CD4-positive, alpha-beta T cell treated with Interleukin-12 subunit alpha and Interleukin-12 subunit beta, for 1 hour (primary cell): ENCODE results near the gene CHSY1.

Source experiments
- DNase-seq: peaks from one replicate; pipeline ENCODE4 v3.0.0-alpha.2; 2020

Gene CHSY1

DNA sequence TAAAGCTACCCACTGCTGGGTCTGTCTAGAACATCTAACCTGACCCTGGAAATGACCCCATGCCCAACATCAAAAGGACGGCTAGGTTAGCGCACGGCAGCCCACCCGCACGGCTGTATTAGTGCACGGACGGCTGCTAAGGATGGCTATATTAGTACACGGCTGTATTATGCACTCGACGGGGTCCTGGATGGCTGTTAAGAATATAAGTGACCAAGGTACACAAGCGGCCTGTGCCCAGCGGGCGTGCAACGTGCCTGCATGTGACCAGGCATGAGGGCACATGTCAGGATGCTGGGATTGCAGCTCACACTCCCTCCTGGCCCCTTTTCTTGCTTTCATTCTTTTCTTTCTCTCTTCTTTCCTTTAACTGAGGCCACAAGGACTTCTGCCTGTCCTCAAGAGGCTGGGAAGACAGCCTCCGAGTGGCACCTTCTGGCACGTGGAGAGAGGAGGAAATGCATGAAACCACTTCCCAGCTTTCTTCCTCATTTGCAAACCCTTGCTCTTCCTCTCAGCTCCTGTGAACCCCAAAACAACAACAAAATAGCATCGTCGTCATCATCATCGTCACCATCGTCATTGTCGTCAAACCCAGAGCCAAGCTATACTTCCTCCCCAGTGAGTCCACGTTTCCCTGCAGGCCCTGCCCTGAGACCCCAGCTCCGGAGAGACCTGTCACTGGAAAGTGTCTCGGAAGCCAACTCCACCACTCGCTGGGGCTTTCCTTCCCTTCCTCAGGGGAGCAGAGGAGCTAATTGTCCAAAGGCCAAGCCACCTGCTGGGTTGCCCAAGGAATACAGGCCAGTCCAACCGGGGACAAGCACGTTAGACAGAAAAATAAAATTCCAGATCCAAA lies 101.8 kb downstream of the CHSY1 start:
- DNase-seq = no peak

DNA sequence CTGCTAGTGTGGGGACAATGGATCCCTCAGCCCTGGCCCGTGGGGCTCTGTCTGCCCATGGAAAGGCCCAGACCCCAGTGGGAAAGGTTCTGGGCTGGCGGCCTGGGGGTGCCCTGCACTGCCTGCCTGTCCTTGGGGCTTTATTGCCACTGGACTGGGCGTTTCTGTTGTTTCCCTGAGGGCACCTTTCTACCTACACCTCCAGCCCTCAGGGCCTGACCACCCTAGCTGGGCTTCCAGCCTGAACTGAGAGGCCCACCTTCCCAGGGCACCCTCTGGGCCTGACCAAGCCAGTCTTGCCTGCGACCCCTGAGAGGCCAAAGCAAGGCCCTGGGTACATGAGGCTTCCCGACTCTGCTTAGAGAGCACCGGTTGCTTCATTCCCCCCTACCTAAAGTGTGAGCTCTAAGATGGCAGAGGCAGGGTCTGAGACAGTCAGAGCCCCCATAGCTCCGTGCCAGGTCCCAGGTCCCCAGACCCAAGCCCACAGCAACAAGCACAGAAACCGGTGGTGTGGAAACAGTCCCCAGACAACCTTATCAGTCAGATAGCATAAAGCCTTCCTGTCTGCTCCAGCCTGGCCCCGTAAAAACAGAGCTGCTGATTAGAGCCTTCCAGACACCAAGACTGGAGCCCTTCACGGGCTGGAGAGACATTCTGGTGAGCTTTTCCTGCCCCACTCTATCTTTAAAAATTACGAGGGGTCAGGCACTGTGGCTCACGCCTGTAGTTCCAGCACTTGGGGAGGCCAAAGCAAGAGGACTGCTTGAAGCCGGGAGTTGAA lies 102.8 kb downstream of the CHSY1 start:
- no peak for DNase-seq

DNA sequence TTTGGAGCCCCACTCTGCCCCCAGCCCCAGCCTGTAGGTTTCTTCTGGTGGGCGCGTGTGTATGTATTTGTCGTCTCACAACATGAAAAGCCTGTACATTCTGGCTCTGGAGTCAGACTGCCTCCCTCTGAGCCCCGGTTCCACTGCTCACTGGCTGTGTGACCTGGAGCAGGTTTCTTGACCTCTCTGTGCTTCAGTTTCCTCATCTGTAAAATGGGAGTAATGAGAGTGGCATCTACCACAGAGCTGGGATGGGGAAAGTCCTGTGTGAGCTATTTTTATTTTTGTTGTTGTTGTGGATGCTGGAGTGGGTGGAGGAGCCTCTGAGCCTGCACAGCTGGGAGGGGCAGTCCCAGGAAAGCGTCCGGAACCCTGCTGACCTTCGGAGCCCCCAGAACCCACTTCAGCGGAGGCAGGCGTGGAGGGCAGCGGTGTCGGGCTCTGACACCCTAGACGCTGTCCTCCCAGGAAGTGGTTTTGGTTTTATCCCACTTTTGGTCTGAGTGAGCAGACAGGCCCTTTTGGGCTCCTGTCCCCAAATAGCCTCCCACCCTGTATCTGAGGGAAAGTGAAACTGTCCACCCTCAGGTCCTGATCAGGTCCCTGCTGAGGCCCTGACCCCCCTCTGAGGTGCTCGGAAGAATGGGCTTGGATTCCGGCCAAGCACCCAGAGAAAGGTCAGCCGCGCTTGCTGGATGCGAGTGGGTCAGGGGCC lies 103.5 kb downstream of the CHSY1 start:
- no peak for DNase-seq

DNA sequence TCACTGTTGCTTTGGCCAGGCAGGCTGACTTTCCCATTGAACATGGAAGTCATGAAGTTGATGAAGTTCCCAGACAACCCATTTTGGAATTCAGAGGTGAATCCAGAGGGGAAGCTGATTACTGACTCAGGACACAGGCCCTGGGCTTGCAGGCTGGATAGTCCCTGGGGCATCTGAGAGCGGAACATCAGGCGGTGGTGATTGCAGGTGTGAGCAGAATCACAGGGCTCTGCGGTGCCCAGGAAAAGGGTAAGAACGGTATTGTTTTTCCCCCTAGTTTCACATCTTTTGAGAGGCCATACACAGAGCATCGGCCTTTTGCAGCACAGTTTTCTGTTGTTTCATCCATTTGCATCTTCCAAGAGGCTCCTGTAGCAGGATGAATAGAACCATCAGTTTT lies 104.7 kb downstream of the CHSY1 start:
- DNase-seq = no peak

DNA sequence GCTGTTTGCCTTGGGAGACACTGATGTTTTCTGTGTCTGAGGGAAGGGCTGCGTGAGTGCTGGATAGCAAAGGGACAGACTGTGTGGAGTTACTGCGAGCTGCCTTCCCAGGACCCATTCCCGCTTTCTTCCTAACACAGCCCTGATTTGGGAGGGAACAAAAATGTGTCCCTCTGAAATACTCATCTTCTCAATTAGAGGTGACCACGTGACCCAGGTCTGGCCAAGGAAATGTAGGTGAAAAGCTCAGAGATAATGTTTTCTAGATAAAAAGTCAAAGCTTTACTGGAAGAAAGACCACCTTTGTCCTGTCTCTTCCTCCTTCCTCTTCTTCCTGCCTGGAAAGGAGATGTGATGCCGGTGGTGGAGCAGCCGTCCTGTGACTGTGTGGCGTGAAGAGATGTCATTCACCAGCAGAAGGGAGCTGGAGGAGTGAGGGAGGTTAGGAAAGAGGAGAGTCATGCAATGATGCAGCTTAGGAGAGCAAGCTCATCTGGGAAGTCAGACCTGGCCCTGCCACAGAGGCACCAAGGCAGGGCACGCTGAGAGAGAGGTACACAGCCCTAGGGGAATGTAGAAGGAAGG lies 105.6 kb downstream of the CHSY1 start:
- DNase-seq = no peak

DNA sequence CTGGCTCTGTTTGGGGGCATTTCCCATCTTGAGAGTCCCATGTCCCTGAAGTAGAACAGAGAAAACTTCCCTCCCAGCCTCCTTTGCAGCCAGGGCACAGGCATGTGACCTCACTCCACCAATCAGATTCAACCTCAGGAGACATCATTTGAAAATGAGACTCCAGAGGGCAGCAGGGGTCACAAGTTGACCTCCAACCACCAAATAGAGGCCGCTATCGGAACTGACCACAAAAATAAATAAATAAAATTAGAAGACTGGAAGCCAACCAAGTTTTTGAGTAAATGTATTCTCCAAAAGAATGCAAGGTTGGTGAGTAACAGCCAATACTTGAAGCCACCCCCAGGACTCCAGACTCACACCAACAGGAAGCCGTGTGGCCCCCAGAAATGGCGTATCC lies 106.5 kb downstream of the CHSY1 start:
- DNase-seq = no peak

DNA sequence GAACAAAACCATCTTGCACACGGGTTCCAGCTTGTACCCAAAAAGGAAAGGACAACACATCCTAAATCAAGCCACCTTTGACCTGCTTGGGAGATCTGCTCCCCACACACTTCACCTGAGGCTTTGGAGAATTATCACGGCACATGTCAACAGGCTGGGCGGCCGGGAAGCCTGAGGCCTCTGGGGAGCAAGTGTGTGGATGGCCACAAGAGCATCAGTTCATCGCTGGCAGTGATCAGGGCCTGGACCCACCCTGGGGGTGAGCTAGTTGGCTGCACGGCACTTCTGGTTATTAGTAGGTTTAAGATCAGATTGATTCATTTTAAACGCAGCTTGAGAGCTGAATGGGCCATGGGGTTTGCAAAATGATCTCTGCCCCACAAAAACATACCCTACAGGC lies 108.5 kb downstream of the CHSY1 start:
- DNase-seq = no peak

DNA sequence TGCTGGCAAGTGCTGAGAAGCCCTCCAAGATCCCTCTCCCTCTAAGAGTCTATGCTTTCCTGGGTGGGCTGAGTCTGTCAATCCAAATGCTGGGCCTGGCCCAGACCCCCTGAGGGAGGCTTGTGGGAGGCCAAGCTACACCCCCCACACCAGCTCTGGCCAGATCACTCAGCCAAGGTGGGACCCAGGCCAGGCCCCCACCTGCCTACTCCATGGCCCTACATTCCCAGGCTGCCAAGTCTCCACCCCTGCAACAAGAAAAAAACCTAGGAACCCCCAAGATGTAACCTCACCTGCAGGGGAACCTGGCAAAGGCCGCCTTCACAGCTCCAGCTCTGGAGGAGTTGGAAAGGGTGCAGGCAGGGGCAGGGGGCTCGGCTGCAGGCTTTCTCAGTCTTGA lies 109.1 kb downstream of the CHSY1 start:
- no peak for DNase-seq

DNA sequence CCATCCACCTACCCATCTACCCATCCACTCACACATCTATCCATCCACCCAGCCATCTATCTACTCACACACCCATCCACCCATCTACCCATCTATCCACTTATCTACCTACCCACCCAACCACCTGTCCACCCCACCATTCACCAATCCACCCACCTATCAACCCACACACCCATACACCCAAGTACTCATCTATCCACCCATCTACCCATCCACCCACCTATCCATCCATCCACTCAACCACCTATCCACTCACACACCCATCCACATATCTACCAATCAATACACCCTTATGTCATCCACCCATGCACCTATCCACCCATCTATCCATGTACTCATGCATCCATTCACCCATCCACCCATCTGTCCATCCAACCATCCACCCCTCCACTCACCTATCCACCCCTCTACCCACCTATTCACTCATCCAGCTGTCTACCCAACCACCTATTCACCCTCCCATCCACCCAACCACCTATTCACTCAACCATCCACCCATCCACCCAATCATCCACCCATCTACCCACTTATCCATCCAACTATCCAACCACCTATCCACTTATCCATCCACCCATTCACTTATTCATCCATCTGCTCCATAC lies 109.8 kb downstream of the CHSY1 start:
- no peak for DNase-seq

DNA sequence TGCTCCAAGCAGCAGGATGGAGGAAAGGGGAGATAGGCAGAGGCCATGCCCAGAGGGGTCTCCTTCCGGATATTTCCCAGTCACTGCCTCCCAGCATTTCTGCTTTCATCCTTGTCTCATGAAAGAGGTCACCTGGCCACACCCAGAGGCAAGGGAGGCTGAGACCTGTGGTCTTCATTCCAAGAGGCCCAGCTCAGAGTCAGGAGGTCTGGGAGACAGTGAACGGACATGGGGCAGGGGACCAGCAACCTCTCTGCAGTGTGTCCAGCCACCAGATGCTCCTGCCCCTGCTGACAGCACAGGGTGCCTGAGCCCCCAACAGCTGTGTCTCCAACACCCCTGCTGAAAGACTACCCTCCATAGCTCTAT lies 111.2 kb downstream of the CHSY1 start:
- no peak for DNase-seq

DNA sequence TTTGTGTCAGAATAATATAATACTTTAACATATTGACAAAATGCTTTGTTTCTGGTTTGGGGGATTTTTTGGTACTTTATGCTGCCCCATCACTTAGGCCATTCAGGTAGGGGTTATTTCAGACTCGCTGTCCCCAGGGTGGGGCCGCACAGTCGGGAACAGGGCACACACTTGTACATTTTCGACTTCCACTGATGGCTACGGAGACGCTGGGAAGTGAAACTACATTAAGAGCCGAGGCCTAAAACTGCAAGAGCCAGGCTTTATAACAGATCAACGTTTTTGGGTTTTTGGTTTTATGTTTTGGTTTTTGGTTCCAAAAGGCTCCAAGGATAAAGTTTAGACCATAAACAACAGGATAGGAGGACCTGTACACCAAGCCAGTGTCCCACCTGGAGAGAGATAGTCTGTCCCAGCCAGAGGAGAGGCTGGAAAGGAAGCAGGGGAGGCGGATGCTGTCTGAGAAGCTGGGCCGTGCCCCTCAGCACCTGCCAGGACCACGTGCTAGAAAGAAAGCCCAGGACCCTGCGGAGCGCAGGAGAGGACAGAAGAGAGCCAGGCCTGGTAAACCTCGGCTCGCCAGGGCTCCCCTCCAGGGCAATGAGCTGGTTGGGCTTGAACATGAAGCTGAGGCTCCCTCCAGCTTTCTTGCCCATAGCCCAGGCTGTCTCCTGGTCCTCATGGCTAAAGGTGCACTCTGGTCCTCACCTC lies 111.7 kb downstream of the CHSY1 start:
- no peak for DNase-seq

DNA sequence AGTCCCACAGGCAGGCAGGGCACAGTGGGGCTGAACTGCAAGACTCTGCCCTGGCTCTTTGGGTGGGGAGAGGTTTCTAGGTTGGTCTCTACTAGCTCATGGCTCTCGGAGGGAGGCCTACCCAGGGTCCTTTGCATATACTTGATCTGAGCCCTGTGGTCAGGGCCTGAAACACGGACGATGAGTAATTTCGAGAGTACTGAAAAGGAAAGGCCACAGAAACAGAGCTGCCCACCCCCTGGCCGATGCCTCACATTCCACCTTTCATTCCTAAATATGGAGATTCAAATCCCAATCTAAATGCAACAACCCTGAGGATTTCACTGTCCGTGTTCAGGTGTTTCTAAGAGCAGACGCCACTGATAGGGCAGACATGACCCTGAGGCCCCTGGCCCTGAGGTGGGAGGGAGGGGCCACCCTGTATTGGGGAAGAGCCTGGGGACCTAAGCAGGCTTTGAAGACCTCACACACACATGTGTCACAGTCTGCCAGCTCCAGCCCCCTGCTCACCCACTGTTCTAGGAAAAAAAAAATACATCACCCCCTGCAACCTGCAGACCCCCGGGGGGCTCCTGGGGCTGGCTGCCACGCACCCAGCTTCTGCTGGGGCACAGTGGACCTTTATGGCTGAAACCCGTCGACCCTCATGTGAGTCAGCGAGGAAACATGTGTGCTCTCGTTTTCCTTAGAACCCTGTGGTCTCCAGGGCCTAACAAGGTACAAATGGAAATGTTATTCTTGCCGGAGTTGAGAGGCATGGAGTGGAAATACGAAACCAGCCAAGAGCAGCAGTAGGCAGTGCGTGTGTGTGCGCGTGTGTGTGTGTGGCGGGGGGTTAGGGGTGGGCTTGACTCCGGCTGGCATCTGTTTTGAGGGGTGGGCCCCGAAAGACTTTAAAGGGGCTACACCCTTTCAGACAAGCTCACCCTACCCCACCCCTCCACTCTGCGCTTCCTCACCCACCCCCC lies 112.7 kb downstream of the CHSY1 start:
- DNase-seq = no peak

DNA sequence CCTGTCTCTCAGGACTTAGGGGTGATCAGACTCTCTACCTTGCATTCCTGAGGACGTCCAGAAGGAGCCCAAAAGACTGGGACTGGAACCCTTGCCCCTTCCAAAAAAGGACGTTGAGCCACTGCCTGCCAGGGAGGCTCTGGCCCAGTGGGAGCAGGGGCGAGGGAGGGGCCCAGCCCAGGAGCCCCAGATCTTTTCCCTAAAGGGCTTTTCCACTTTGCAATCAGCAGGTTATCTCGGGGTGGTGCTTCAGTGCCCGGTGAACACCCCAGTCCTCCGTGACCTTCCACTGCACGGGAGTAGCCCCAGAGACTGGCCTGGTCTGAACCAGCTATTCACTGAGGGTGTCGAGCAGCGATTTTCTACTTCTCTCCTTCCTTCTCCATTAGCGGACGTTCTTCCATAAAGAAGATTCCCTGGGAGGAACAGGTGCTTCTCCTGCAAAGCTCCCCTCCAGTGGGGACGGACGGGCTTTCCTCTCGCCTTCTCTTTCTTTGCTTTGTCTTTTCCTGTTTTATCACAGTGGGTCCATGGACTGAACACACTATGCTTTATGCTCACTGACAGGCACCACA lies 113.7 kb downstream of the CHSY1 start:
- DNase-seq = no peak

DNA sequence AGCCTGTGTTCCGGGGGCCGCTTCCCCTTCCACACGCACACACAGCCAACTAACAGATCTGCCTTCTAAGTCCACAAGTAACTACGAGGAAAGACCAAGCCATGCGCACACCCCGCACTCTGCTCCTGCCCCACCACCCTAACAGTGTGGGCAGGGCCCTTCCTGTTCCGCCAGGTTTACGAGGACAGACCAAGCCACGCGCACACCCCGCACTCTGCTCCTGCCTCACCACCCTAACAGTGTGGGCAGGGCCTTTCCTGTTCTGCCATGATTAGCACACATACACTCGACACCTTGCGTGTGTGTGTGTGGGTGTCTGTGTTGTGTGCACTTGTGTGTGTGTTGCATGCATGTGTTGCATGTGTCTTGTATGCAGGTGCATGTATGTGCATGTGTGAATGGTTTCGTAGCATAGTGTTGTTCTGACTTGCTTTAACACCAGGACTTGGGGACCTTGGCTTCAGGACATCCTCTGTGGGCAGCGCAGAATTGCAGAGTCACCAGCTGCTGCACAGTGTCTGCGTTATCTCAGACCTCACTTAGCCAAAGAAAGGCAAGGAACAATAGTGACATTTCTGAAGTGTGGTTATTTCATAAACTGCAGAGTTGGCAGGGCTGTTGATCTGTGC lies 114.4 kb downstream of the CHSY1 start:
- no peak for DNase-seq

DNA sequence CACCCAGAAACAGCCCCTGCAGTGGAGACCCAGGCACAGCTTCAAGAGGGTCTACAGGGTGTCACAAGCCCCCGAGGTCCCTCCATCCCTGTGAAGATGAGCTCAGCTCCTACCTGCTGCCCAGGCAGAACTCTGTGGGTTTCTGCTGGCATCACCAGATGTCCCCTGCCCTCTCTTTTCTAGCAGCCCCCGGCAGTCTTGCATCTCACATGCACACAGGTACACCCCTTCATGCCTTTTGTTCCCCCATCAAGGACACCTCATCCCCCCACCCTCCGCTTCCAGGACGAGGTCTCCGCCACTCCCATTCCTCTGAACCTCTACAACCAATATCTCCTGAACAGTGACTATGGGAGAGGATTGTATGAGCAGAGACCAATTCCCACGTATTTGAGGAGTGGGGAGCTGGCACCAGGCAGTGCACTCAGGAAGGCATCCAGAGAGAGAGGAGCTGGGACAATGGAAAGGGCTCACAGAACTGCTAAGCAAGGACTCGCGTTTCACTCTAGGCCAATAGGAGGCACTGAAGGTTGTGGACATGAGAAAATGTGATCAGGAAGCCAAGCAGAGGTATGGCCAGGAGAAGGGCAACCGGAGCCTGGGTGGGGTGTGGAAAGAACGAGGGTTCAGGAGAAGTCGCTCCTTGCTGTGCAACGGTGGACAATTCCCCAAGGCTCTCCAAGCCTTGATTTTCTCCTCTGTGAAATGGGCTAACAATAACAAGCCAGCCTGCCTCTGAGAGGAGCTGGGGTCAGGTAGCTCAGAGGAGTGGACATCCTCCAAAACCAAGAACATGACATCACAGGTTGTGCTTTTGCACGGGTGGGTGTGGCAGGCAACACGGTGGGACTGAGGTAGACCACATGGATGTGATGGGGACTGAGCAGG lies 115.2 kb downstream of the CHSY1 start:
- no peak for DNase-seq

DNA sequence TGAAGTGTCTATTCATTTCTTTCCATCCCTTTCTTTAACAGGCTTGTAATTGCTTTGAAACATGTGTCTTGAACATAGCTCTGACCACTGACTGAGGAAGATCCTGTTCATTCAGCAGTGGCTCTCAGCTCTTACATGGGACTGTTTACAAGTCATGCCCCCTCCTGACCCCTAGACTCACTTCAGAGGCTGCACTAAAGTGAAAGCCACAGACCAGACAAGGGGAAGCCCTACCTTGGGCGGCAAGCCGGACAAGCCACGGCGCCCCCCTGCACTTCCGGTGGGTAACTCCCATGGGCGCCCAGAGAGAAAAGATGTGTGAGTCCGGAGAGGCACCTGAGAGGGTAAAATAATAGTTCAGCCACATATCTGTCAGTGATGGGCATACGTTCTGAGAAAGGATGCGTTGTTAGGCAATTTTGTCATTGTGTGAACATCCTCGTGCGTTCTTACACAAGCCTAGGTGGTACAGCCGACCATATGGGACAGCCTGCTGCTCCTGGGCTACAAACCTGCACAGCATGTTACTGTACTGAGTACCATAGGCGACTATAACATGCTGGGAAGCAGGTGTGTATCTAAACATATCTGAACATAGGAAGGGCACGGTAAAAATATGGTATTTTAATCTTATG lies 116.2 kb downstream of the CHSY1 start:
- peak; percentile 18 for DNase-seq

DNA sequence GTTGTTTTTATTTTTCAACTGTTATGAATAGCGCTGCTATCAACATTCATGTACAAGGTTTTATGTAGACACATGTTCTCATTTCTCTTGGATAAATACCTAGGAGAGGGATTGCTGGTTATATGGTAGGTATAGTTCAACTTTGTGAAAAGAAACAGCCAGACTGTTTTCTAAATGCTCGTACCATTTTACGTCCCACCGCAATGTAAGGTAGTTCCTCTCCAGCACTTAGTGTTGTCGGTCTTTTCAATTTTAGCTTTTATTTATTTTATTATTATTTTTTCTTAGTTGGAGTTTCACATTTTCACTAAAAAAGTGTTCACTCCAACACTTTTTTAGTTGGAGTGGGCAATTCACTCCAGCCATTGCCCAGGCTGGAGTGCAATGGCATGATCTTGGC lies 117.1 kb downstream of the CHSY1 start:
- DNase-seq = no peak

DNA sequence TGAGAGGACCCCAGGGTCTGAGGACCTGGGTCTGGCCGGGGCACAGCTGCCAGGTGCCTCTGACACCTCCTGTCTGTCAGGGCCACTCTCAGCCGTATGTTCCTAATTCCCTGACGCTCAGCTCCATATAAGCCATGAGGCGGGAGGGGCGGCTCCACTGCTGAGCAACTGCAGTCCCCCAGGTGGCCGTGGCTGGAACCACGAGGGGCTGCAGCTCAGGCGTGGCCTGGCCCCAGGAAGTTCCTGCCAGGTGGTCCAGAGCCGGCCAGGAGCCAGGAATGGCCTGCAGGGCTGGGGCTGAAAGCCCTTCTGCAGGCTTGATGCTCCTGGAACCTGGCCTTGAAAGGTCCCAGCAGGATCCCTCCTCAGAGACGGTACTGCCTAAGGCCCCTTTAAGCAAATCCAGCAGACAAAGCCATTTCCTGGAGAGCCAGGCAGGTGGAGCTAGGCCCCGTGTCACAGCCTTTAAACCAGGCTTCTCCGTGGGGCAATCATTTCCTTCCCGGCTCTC lies 118.0 kb downstream of the CHSY1 start:
- DNase-seq = no peak

DNA sequence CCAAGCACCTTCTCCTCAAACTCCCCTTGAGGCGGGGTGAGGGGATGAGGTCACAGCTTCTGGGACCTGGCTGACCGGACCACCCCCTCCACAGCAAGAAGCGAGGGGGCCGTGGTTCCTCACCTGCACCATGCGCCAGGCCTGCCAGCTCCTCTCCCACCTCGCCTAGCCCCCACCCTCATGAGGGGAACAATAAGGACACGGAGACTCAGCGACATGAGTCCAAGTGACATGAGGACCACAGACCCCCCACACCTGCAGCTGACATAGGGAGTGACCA lies 118.7 kb downstream of the CHSY1 start:
- no peak for DNase-seq
